AG08395 (cell line): ENCODE data around the gene FBXO33.
"Not testable (repeated sequence)": the region's sequence is repeated elsewhere in the genome, so short reads cannot be mapped to it uniquely, and the experiment has no call there.

Experiments
- DNase-seq: peaks from one replicate; pipeline ENCODE4 v3.0.0; 2012; ENCODE audit warnings: mixed read lengths, low spot score

The FBXO33 gene

DNA sequence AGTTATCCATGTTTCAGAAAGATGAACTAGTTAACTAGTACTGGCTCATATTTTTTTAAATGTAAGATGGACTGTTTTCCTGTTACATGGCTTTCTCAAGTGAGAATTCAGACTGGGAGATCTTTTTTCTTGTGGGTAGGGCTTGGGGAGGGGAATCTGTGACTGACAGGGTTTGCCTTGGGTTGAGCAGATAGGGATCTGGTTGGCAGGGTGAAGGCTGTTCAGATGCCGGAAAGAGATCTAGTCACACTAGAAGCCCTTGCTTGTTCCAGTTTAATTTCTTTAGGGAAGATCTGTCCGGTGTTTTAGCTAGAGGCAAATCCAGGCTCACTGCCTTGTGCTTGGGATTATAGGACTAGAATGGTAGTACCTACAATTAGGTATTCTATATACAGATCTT, 63.2 kb downstream of the FBXO33 start:
- DNase-seq = no peak

DNA sequence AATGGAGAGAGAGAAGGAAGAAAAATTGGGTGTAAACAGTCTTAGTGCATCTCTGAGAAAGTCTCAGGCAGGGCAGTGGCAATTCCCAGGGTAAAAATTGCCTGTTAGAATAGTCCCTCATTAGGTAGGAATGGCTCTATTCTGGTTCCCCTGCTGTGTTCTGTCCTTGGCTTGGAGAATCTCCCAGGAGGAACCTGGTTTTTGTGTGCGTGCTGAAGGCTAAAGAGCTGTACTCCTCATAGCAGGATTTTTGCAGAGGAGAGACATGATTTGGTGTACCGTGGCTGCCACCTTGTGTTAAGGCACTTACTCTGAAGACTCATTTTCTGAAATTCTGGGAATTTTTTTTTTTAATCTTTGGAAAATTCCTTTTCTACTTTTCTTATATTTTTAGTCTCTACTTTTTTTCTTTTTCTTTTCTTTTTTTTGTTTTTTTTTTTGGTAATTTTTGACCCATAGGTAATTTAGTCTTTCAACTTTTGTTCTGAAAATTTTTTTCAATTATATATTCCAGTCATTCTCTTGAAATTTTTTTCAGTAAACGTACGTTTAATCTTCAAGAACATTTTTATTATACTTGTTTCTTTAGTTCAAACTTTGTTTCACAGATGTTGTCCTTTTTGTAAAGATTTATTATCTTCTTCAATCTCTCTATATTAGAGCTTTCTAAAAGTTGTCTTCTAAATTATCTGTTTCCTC, 63.8 kb downstream of the FBXO33 start:
- peak; percentile 73 for DNase-seq

DNA sequence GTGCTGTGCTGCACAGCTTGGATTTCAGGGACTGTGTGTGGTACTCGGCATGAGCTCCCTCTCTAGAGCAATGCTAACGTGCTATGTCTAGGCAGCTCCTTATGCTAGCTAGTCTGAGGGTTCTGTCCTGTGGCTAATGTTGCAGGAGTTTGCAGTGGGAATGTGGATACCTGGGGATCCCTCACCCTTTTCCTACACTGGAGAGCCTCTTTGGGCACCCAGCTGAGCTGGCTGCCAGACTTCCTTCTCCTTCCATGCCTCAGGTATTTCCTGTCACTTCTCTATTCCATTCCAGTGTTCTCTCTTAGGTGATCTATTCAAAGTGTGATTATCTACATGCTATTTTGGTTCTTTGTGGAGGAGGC, 64.9 kb downstream of the FBXO33 start:
- DNase-seq = no peak

DNA sequence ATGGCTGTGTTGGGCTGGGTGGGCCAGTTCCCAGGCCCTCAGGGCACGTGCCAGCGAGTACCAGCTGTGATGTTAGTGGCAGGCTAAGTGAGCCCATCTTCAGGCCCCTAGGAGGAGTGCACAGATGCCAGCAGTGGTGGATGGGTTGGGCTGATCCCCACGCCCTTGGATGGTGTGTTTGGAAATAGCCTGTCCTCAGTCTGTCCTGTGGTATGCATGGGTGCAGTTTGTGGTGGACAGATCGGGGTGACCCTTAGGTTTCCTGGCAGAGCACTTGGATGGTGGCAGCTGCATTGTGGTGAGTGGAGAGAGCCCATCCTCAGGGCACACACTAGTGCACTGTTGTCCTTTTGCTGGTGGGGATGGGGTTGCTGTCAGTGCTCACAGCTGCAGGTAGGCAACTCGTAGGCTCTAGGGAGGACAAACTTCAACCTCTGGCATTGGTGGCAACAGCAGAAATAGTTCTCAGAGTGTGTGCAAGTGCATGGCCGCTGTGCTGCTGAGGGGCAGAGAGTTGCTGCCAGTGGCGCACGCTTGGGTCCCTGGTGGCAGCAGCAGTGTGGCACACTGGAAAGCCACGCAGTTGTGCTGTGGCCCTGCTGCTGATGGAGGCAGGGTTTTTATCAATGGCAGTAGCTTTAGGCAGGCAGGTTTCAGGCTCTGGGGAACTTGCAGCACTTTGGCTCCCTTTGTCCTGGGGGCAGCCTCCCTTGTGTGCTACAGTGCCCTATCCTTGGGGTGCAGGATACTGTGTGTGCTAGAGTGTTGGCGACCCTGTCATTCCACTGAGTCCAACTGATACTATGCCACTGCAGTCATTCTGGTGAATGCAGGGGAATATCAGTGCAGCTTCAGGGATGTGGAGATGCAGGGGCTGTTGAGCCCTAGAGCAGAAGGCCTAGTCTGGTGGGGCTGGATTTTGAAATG, 65.5 kb downstream of the FBXO33 start:
- DNase-seq = no peak

DNA sequence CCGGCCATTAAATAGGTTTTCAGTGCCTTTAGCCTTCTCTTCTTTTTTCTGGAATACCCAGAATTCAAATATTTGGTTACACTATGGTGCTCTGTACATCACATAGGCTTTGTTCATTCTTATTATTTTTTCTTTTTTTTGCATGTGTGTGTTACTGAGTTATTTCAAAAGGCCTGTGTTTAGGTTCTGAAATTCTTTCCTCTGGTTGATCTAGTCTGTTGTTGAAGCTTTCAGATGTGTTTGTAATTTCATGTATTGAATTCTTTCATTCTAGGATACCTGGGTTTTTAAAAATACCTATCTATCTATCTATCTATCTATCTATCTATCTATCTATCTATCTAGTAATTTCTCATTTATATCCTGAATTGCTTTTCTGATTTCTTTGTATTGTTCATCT, 66.9 kb downstream of the FBXO33 start:
- no peak for DNase-seq

DNA sequence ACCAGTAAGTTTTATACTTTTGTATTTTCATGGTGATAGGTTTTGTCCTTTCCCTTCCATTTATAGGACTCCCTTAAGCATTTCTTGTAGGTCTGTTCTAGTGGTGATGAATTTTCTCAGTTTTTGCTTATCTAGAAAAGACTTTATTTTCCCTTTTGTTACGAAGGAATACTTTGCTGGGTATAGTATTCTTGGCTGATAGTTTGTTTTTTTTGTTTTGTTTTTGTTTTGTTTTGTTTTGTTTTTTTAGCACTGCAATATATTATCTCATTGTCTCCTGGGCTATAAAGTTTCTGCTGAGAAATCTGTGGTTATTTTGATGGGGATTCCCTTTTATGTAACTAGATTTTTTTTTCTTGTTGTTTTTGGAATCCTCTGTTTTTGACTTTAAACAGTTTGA, 67.7 kb downstream of the FBXO33 start:
- DNase-seq = no peak

DNA sequence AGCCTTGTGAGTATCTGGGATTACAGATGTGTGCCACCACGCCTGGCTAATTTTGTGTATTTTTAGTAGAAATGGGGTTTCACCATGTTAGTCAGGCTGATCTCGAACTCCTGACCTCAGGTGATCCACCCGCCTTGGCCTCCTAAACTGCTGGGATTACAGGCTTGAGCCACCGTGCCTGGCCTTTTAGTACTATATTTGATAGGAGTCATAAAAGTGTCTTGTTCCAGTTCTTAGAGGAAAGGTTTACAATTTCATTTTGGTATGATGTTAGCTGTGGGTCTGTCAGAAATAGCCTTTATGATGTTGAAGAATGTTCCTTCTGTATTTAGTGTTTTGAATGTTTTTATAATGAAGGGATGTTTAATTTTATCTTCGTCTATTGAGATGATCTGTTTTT, 70.7 kb downstream of the FBXO33 start:
- DNase-seq = not testable (repeated sequence)

DNA sequence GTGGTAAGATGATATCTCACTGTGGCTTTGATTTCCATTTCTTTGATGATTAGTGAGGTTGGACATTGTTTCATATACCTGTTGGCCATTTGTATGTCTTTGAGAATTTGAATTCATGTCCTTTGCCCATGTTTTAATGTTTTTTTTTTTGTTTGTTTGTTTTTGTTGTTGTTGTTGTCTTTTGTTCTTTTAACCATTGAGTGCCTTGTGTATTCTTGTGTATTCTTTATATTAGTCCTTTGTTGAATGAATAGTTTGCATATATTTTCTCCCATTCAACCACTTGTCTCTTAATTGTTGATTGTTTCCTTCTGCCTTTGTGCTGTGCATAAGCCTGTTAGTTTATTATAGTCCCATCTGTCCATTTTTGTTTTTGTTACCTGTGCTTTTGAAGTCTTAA, 71.9 kb downstream of the FBXO33 start:
- DNase-seq = no peak

DNA sequence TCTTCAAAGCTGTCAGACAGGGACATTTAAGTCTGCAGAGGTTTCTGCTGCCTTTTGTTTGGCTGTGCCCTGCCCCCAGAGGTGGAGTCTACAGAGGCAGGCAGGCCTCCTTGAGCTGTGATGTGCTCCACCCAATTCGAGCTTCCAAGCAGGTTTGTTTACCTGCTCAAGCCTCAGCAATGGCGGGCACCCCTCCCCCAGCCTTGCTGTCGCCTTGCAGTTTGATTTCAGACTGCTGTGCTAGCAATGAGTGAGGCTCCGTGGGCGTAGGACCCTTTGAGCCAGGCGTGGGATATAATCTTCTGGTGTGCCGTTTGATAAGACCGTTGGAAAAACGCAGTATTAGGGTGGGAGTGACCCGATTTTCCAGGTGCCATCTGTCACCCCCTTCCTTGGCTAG, 73.2 kb downstream of the FBXO33 start:
- DNase-seq = not testable (repeated sequence)

DNA sequence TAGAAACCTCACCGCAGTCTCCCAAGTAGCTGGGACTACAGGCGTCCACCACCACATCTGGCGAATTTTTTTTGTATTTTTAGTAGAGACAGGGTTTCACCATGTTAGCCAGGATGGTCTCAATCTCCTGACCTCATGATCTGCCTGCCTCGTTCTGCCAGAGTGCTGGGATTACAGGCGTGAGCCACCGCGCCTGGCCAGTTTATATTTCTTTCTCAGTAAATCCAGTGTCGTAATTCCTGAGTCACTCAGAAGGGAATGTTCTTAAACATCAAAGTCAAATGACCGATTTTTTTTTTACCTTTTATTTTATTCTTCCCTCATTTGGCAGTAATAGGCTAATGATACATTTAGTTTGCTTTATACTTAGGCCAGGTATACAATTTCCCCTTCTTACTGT, 80.5 kb downstream of the FBXO33 start:
- DNase-seq = no peak

DNA sequence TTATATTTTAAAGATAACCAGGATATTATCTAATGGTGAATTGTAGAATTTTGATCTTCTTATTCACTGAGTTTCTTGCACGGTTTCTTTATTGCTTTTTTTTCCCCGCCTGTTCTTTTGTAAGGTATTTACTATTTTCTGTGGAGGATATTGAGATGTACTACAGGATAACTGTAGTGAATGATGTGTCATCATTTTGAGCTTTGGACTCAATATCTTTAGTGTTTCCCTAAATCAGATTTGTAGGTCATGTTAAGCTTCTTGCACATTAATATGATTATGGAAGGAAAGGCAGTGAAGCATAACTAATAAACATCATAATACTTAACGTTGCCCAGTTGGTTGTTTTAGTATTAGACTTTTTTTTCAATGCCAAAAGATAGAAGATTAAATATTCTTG, 81.4 kb downstream of the FBXO33 start:
- no peak for DNase-seq
